Measurements from ENCODE around the gene IDH3G.
"Not testable (repeated sequence)": the region's sequence is repeated elsewhere in the genome, so short reads cannot be mapped to it uniquely, and the experiment has no call there.

The IDH3G gene

DNA sequence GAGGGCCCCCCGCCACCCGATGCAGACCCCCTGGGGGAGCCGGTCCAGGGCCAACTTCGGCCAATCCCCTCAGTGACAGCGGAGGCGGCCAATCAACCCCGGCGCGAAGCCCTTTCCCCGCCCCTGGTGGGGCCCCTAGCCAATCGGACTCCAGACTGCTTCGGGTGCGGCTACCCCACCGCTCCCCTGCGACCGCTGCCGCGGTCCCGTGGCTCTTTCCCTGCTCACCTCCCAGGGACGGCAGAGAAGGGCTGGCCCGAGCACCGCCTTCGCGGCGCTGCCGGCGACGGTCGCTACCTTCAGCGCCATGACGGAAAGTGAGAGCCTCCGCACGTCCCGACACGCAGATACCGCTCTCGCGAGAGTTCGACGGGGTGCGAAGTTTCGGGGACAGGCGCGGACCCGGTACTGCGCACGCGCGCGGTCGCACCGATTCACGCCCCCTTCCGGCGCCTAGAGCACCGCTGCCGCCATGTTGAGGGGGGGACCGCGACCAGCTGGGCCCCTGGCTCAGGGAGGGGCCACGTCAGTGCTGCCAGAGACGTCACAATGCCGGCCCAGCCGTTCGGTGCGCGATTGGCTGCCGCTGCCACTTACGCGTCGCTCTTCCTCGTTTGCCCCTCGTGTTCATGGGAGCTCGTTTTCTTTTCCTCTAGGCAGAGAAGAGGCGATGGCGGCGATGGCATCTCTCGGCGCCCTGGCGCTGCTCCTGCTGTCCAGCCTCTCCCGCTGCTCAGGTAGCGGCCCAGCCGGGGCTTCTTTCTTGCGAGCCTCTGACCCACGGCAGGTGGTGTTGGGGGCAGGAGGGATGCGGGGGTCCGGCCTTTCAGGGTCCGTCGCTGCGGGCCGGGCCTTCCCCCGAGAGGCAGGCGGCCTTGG lies at the start of gene IDH3G, which contains the start of gene SSR4:
TSS of gene IDH3G (minus strand) at position 358 of the 879 bp plus-strand sequence. CDS start at position 309, 49 bp downstream.
TSS of gene SSR4 (plus strand) at position 651 of the 879 bp plus-strand sequence. CDS start at position 671, 20 bp downstream.
- DNase-seq (ENCODE audit: low read depth in 3 of 3), result peak; percentile 80 to 89 (median 81)

DNA sequence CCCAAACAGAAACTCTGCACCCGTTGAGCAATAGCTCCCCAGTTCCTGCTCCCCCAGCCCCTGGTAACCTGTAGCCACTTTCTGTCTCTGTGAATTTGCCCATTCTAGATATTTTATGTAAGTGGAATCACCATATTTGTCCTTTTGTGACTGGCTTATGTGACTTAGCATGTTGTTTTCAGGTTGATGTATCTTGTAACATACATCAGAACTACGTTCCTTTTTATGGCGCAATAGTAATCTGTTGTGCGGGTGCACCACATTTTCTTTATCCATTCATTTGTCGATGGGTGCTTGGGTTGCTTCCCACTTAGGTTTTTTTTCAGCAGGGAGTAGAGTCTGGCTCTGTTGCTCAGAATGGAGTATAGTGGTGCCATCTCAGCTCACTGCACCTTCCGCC lies 42.7 kb upstream of the IDH3G start:
- DNase-seq (ENCODE audit: low read depth in 3 of 3), result no peak

DNA sequence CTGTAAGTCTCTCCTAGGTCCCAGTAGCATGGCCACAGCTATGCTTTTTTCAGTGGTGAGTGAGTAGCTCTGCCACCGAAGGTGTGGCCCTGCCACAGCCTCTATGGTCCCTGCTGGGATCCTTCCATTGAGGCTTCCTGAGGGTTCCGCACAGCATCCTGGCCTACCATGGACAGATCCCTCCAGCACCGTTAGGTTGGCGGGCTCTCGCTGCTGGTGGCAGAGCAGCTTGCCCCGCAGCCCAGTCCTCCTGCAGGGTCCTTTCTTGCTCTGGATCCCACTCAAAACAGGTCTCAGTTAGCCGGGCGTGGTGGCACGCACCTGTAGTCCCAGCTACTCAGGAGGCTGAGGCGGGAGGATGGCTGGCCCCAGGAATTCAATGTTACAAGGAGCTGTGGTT lies 38.6 kb upstream of the IDH3G start:
- DNase-seq (ENCODE audit: low read depth in 3 of 3), result no peak

DNA sequence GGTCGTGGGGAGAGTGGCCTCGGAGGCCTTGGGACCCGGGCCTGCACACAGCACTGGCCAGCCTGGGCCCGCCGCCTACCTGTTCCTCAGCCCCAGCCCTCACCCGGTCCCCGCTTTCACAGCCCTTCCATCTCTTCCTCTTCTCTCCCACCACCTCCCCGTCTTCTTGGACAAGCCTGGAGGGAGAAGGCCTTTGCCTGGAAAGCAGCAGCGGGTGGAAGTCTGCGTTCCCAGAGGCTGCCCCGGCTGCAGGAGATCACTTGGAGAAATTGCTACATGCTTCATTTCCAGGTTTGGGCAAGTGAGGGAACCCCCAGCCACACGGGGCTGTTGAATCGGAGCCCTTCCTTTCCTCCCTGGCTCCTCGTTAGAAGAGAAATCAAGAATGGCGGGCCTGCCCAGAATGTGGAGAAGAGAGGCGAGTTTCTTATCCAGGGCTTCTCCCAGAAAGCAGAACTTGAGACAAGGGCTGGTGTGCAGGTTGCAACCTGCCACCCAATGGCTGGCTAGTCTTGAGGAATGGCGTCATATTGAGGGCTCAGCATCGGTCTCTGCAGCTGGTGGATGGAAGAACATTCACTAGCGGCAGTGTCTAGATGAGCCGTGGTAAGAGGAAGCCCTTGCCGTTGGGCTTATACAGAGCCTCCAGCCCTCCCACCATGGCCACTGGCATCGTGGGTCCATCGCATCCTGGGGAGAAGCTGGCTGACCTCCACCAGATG lies 37.4 kb upstream of the IDH3G start:
- no peak for DNase-seq (ENCODE audit: low read depth in 3 of 3)

DNA sequence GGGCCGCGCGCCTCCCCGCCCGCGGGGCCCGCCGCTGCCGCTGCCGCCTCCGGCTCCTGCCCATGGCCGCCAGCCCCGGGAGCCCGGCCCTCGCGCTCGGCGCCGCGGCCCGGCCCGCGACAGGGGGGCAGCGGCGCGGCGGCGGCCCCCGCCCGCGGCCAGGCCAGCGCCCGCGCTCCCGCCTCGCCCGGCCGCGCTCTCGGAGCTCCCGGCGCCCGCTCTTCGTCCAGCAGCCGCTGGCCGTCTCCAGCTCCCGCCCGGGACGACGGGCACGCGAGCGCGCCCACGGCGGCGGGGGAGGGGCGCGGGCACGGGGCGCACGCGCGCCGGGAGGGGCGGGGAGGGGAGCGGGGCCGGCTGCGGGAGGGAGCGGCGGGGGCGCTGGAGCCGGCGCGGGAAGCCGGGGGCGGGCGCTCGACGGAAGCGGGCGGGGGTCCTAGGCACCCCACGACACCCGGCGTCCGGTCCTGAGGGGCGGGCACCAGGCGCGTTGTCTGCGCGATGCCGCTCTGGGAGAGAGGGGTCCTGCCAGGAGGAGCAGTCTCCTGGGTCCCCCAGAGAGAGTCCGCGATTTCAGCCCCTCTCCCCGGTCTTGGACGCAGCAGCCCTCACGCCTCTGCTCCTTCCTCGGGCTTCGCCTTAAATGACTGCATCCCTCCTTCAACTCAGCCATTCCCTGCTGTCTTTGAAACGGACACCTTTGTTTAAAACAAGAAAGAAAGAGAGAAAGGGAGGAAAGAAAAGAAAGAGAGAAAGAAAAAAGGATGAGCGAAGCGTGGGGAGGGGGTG lies 36.7 kb upstream of the IDH3G start:
- no peak for DNase-seq (ENCODE audit: low read depth in 3 of 3)

DNA sequence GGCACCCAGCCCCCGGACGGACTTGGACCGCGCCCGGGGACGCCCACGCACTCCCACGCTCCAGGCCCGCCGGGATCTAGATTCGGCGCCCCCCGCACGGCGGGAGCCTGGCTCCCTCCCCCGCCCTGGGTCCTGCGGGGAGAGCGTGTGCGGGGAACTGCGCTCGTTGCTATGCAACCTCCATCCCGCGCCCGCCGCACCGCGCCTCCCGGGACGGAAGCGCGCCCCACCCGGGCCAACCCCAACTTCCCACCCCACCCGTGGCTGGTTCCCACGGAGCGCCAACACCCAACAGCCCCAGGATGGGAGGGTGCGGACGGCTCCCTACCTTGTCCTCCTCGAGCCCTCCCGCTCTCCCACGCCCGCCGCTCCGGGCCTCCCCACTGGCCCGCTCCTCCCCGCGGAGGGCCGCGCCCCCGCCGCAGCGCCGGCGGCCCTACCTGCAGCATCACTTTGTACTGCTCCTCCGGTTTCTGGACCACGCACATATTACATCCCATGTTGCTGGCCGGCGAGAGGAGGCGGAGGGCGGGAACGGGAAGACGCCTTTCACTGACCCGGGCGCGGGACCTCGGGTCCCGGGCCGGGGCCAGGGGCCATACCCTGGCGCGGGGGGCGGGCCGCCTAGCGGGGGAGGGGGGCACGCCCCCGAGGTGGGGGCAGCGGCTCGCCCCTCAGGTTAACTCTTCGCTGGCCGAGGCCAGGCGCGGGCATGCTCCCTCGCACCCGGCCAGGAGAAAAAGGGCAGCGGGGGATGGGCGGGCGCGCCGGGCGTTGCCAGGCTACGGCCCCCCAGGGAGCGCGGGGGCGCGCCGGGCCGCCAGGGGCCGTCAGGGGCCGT lies 35.8 kb upstream of the IDH3G start, which contains the start of gene PDZD4:
TSS of gene PDZD4 (minus strand) at position 746 of the 841 bp plus-strand sequence. CDS start at position 500, 246 bp downstream.
- no peak for DNase-seq (ENCODE audit: low read depth in 3 of 3)

DNA sequence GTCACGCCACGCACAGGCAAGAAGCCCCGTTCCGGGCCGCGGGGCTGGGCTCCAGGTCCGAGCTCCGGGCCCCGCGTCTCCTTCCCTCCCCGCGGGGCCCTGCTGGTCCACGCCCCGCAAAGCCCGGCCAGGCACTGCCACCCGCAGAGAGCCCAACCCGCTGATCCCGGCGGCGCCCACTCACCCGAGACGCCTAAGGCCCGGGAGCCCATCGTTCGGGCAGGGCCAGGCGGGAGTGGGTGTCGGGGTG lies 35.3 kb upstream of the IDH3G start:
- no peak for DNase-seq (ENCODE audit: low read depth in 3 of 3)

DNA sequence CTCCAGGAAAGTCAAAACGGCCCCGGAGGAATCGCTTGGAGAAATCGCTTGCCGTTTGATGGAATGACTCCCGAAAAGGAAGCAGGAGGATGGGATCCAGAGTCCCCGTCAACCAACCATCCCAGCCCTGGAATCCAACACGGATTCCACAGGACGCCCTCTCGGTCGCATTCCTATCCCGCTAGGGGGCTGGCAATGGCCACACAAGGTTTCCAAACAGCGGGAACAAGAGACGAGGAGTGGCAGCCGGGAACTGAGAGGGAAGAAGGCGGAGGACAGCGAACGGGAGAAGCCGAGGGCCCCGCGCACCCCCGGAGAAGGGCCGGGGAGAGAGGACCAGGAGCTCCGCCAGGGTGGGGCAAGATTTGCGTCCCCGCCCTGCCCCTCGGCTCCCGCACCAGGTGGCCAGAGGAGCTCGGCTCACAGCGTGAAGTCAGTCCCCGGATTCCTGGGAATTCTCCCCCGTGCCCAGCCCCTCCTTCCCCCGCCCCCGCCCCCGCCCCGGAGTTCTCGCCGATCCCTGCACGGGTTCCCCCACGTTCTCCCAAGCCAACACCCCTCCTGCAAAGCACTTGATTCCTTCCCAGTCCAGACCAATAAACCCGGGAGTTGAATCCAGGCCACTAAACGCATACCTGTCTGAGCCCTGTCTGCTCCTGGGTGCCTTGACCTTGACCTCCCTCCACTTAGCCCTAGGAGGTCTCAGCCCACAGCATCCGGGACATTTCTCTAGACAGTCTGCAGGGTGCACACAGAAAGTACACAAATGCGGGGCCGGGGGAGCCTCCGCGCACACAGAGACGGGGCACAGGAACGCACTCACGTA lies 34.8 kb upstream of the IDH3G start:
- DNase-seq (ENCODE audit: low read depth in 3 of 3), result no peak

DNA sequence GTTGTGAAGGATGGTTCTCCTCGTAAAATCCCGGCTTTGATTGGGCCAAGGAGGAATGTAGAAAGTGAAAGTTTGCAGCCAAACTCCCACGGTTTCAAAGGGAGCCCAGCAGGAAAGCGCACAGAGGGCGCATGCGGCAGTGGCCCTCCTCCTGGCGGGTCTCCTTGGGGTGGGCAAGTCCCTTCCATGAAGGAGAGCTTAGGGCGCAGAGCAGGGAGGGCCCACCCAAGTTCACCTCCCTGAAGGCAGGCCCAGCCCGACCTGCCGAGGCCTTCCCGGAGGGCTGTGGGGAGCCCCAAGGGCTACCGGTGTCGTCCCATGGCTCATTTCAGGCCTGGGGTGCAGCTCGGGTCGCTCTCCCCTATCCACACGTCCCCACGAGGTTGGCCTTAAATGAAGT lies 34.1 kb upstream of the IDH3G start:
- DNase-seq (ENCODE audit: low read depth in 3 of 3), result no peak

DNA sequence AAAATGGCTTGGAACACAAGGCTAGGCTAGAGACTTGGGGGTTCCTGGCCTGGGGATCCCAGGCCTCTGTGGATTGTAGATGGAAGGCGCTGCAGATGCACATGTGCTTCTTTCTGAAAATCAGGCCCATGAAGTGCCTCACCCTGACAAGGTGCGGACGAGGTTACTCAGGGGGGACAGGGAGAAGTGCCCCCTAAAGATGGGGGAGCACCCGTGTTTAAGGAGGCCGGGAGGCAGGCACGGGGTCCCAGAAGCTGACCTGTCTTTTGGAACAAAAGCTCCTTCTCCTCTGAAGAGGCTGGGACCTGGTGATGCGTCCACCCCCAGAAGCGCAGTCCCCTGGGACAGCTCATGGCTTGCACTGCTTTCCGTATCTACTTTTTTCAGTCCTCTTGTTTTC lies 33.7 kb upstream of the IDH3G start:
- no peak for DNase-seq (ENCODE audit: low read depth in 3 of 3)

DNA sequence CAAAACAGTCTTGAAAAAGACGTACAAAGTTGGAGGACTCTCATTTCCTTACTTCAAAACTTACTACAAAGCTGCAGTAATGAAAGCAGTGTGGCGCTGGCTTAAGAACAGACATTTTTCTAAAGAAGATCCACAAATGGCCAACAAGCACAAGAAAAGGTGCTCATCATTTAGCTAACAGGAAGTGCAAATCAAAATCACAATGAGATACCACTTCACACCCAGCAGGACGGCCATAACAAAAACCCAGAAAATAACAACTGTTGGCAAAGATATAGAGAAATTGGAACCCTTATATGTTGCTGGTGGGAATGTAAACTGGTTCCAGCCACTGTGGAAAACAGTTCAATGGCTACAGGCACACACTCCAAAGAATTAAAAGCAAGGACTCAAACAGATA lies 32.8 kb upstream of the IDH3G start:
- DNase-seq (ENCODE audit: low read depth in 3 of 3), result no peak

DNA sequence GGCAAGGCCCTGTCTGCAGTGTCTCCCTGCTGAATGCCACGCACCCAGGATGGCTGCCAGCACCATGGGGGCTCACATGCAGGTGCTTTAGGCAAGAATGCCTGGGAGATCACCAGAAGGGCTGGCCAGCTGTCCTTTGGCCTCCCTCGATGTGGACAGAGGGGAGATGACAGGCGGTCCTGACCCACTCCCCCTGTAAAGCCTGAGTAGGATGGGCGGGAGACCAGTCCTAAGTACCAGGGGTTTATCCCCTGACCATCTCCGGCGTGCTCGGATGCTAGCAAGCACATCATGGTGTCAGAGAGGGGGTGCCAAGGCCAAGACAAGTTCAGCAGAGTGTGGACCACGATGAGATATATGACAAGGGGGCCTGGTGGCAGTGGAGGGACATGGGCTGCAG lies 30.9 kb upstream of the IDH3G start:
- no peak for DNase-seq (ENCODE audit: low read depth in 3 of 3)

DNA sequence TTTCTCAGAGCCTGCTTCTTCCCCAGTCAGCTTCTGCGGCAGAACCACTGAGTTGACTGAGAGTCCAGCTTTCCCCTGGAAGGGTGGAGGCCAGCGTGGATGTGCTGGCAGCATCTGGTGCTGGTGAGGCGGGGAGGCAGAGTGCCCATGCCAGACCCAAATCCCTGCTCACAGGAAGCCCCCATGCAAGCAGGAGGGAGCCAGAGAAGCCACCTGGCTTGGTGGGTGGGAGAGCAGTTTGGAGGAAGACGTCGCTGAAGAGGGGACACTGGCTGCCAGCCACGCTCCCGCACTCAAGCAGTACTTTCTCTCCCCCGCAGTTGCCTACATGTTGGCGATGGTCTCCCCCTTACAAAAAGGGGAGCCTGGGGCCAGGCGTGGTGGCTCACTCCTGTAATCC lies 30.2 kb upstream of the IDH3G start:
- no peak for DNase-seq (ENCODE audit: low read depth in 3 of 3)

DNA sequence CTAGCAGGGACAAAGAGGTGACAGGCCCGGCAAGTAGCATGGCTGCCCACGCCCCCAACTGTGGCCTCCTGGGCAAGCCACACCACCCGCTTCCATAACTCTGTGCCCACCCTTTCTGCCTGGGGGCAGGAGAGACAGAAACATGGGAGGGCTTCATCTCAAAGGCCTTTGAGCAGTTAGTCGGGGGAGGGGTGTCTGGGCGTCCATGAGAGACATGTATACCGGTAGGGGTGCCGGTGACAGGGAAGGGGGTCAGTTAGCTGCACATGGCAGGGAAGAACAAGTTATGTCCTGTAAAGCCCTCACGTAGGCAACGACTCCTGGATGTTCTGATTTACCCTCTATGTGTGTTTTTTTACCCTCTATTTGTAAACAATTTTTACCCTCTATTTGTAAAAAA lies 26.9 kb upstream of the IDH3G start:
- DNase-seq (ENCODE audit: low read depth in 3 of 3), result no peak

DNA sequence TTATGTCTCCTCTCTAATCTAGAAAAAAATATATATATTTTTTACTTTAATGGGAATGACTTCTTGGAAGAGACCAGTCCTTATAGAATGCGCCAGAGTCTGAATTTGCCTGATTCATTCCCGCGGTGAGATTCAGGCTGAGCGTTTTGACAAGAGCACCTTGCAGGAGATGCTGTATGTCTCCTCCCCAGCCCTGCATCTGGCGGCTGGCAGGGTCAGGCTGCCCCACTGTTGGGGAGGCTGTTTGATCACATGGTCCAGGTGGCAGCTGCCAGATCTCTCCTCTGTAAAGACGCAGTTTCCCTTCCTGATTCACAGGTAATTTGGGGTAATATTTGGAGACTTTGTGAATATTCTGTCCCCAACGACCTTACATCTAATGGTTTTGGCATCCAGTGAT lies 26.4 kb upstream of the IDH3G start:
- DNase-seq (ENCODE audit: low read depth in 3 of 3), result no peak

DNA sequence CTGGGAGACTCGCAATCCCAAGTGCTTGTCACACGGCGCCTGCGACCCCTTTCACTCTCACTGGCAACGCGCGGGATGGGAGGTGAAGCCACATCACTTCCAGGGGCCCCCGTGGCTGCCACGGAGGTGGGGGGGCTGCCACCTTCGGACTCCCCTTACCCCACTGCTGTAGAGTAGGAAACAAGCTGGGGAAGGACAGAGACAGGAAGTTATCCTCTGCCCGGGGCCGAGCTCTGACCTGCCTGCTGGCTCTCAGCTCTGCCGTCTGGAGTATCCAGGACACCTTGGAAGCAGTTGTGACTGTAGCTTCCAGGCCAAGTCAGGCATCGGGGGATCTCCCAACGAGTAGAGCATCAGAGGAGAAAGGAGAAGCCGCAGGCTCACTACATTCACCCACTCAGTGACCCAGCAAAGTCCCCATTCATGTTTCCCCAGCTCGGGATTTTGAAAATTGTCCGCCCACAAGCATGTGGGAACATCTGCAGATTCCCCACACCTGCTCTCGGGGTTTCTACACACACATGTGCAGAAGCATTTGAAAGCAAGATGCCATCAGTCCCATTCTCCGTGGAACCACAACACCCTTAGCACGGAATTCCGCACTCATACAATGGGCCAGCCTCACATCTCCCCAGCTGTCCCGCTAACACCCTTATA lies 25.3 kb upstream of the IDH3G start:
- DNase-seq (ENCODE audit: low read depth in 3 of 3), result no peak

DNA sequence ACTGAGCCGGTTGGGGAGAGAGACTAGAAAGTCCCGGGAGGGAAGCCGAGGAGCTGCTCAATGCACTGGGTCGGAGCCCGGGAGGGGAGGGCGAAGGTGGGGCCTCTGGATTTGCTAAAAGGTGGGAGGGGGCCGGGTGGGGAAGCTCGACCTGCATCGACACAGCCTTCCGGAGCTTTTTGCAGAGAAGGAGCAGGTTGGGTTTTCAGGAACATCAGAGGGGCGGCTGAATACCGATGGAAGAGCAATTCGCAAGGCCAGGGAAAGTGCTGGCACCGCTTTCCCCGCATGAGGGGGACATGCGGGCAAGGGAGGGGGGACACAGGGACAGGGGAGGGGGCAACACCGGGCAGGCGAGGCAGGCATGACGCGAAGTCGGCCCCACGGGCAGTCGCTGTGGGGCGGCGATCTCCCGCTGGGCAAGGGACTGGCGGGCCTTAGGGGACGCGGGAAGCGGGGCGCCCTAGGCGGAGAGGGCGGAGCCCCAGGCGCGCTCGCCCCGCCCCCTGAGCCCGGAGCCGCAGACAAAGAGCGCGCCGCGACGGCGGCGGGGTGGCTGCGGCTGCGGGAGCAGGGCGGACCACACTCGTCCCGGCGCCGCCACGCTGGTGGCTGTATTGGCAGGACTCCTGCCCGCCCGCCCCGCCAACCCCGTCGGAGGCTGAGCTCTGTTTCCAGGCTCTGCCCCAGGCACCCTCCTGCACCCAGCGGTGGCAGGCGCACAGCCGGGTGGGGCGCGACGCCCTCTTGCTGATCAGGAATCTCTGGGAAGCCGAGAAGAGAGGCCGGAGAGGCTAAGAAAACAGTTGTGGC lies 24.6 kb upstream of the IDH3G start:
- DNase-seq (ENCODE audit: low read depth in 3 of 3), result peak in 1 of 3 experiments; percentile 51

DNA sequence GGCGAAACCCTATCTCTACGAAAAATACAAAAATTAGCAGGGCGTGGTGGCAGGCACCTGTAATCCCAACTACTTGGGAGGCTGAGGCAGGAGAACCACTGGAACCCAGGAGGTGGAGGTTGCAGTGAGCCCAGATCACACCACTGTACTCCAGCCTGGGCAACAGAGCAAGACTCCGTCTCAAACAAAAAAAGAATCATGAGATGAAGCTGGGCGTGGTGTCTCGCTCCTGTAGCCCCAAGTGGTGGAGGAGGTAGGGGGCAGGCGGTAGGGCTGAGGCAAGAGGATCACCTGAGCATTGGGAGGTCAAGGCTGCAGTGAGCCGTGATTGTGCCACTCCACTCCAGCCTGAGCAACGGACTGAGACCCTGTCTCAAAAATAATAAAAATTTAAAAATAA lies 23.9 kb upstream of the IDH3G start:
- not testable (repeated sequence) for DNase-seq (ENCODE audit: low read depth in 3 of 3)
